GM13976 (cell line): ENCODE data around the gene CYRIA.

Source experiments
- DNase-seq: peaks from one replicate; pipeline ENCODE4 v3.0.0; 2012; ENCODE audit warnings: low spot score
- CTCF ChIP-seq: IDR thresholded peaks from 2 replicates; pipeline ENCODE4 v1.5.1; 2012; ENCODE audit warnings: borderline replicate concordance, mild to moderate bottlenecking; ENCODE audit not compliant: insufficient read depth; ENCODE audit errors: extremely low read depth, missing control alignments, control extremely low read depth
- in situ Hi-C: fragments of 300-500 bp; cut with MboI; formaldehyde crosslinking; loops from one replicate; pipeline ENCODE4 v1.12.0; 2022; ENCODE audit warnings: low sequenced_read_pairs, mixed read lengths, inconsistent platforms; ENCODE audit not compliant: unreplicated experiment

The CYRIA gene

GRCh38 chr2:16683576-16683975 is 17.9 kb upstream of the CYRIA start:
- in situ Hi-C loops, result no loop called here
- DNase-seq, result no peak
- no peak for TF ChIP-seq CTCF

- in situ Hi-C loops, result no loop called here
Measured at GRCh38 chr2:16682431-16683118, 16.9 kb upstream of the CYRIA start.

GRCh38 chr2:16680781-16681180 is 15.1 kb upstream of the CYRIA start:
- in situ Hi-C loops, result no loop called here
- TF ChIP-seq CTCF, result no peak
- DNase-seq, result no peak

More at GRCh38 chr2:16682431-16683118, 16.9 kb upstream of the CYRIA start:
- no peak for TF ChIP-seq CTCF
- no peak for DNase-seq

- no peak for TF ChIP-seq CTCF
- DNase-seq, result no peak
- in situ Hi-C loops, result no loop called here
Measured at GRCh38 chr2:16680304-16680703, 14.7 kb upstream of the CYRIA start.

- no peak for TF ChIP-seq CTCF
- in situ Hi-C loops, result no loop called here
Measured at GRCh38 chr2:16678964-16679363, 13.3 kb upstream of the CYRIA start.

GRCh38 chr2:16677875-16678274 is 12.2 kb upstream of the CYRIA start:
- no peak for TF ChIP-seq CTCF
- in situ Hi-C loops, result no loop called here
- DNase-seq, result no peak

More at GRCh38 chr2:16678964-16679363, 13.3 kb upstream of the CYRIA start:
- no peak for DNase-seq
